ENCODE results near the gene SLC25A20. TPM values are rescaled to one million over a fixed set of nuclear protein-coding genes. Genes with fewer than 3 reads are reported as not detected.
"Not testable (repeated sequence)": the region's sequence is repeated elsewhere in the genome, so short reads cannot be mapped to it uniquely, and the experiment has no call there.

Gene SLC25A20
- total RNA-seq, 2 donors from 2014 or later = 12.2 to 14.8 TPM

DNA sequence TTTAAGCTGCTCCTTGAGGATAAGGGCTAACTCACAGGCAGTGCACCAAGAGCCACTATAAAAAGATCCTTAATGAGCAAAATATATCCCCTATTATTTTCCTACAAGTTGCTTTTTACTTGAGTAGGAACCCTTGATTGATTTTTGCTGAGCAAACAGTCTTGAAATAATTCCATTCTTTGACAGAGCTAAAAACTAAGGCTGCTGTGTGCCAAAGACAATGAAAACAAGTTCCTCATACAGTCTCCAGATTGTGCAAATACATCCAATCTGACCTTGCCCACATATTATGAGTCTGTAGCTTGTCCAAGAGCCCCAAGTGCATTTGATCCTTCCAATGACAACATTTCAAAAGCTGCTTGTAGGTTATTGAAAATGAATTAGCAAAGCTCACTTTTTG lies 66.0 kb downstream of the SLC25A20 start:
- no peak overlapping the region for H3K4me3 ChIP-seq
- H3K36me3 ChIP-seq = no peaks in the 10 kb centered on the region
- no peaks in the 10 kb centered on the region for H3K4me1 ChIP-seq (replicated peaks)
- no peak overlapping the region for H3K27ac ChIP-seq
- no peak for TF ChIP-seq POLR2A (IDR thresholded peaks at IDR 0.05)
- TF ChIP-seq CTCF (IDR thresholded peaks at IDR 0.05) = no peak
- no peak for TF ChIP-seq POLR2AphosphoS5 (IDR thresholded peaks at IDR 0.05)
- H3K27me3 ChIP-seq (replicated peaks; ENCODE audit: insufficient read depth) = no peaks in the 10 kb centered on the region
- intact Hi-C loops (cut with DNase I) = no loop called here
- no peaks in the 10 kb centered on the region for H3K9me3 ChIP-seq
- no peak for DNase-seq (ENCODE audit: low spot score)

DNA sequence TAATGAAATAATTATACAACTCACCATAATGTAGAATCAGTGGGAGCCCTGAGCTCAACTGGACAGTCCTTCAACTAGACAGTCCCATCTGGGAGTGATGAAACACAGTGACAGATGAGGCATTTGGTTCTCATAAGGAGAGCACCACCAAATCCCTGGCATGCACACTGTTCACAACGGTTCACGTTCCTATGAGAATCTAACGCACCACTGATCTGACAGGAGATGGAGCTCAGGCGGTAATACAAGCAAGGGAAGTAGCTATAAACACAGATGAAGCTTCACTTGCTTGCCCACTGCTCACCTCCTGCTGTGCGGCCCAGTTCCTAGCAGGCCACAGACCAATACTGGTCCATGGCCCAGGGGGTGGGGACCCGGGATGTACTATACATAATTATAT lies 68.0 kb downstream of the SLC25A20 start:
- whole genome bisulfite sequencing = 84% methylated on average over 6 of the region's 6 CpGs
- Histone ChIP-seq H3K27me3 (replicated peaks; ENCODE audit: insufficient read depth) (no peaks in the 10 kb centered on the region), H3K4me1 (replicated peaks) (no peaks in the 10 kb centered on the region), H3K4me3 (no peak overlapping the region), H3K9me3 (no peaks in the 10 kb centered on the region), H3K36me3 (no peaks in the 10 kb centered on the region), H3K27ac (no peak overlapping the region)
- intact Hi-C loops (cut with DNase I) = no loop called here
- TF ChIP-seq POLR2A (IDR thresholded peaks at IDR 0.05) (no peak), POLR2AphosphoS5 (IDR thresholded peaks at IDR 0.05) (no peak), CTCF (IDR thresholded peaks at IDR 0.05) (no peak)
- DNase-seq (ENCODE audit: low spot score) = no peak

- H3K4me3 ChIP-seq; H3K36me3 ChIP-seq; DNase-seq (ENCODE audit: low spot score); H3K9me3 ChIP-seq; intact Hi-C loops (cut with DNase I); H3K27ac ChIP-seq; H3K27me3 ChIP-seq (replicated peaks; ENCODE audit: insufficient read depth); H3K4me1 ChIP-seq (replicated peaks): not testable (repeated sequence)
- 93% methylated on average over 11 of the region's 11 CpGs for WGBS
Measured at GRCh38 chr3:48829525-48829924, 69.2 kb downstream of the SLC25A20 start.

GRCh38 chr3:48827874-48828273 lies 70.8 kb downstream of the SLC25A20 start:
- H3K4me1 ChIP-seq (replicated peaks); H3K9me3 ChIP-seq; DNase-seq (ENCODE audit: low spot score); H3K4me3 ChIP-seq; H3K27me3 ChIP-seq (replicated peaks; ENCODE audit: insufficient read depth); H3K27ac ChIP-seq; intact Hi-C loops (cut with DNase I); H3K36me3 ChIP-seq: not testable (repeated sequence)
- 94% methylated on average over 10 of the region's 10 CpGs for WGBS

GRCh38 chr3:48826451-48826850 lies 72.2 kb downstream of the SLC25A20 start:
- DNase-seq (ENCODE audit: low spot score) = no peak
- Histone ChIP-seq H3K9me3 (no peaks in the 10 kb centered on the region), H3K36me3 (no peaks in the 10 kb centered on the region), H3K4me3 (no peak overlapping the region), H3K27me3 (replicated peaks; ENCODE audit: insufficient read depth) (no peaks in the 10 kb centered on the region), H3K4me1 (replicated peaks) (no peaks in the 10 kb centered on the region), H3K27ac (no peak overlapping the region)
- 81% methylated on average over 2 of the region's 2 CpGs for WGBS
- intact Hi-C loops (cut with DNase I) = no loop called here
- TF ChIP-seq CTCF (IDR thresholded peaks at IDR 0.05) (no peak), POLR2AphosphoS5 (IDR thresholded peaks at IDR 0.05) (no peak), POLR2A (IDR thresholded peaks at IDR 0.05) (no peak)

DNA sequence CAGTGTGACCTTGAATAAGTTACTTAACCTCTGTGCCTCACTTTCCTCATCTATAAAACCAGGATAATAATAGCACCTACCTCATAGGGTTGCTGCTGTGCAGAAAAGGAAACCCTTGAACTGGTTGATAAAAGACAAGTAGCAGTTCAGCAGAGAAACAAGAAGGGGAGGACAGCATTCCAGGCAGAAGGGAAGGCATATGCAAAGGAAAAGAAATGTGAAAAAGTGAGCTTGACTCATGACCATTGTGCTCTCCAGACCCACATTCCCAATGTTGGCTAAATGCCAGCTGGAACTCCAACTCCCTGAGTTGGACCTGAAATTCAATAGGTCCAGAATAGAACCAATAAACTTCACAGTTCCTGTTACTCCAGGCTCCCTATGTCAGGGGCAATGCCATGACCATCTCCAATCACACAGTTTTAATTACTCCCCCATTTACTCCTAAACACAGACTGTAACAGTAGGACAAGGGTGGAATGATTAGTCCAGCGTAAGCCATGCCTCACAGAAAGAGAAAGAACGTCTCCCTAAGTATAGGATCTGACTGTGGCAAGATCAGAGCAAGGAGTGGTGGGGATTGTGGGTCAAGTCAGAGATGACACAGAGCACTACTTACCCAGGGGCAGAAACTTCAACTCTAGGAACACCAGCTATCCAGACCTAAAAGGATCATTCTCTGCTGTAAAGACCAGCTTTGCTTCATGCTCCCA lies 77.9 kb downstream of the SLC25A20 start:
- no peaks in the 10 kb centered on the region for H3K36me3 ChIP-seq
- 54% methylated on average over 2 of the region's 2 CpGs for WGBS
- TF ChIP-seq POLR2A (IDR thresholded peaks at IDR 0.05) (no peak), CTCF (IDR thresholded peaks at IDR 0.05) (no peak)
- H3K27ac ChIP-seq = no peak overlapping the region
- H3K9me3 ChIP-seq = no peaks in the 10 kb centered on the region
- H3K27me3 ChIP-seq (replicated peaks; ENCODE audit: insufficient read depth) = no peaks in the 10 kb centered on the region
- H3K4me3 ChIP-seq = no peak overlapping the region
- peaks cover 4% of the 10 kb centered on the region for H3K4me1 ChIP-seq (replicated peaks)
- intact Hi-C loops (cut with DNase I) = no loop called here
- no peak for DNase-seq (ENCODE audit: low spot score)
